ENCODE results near the gene GAS6. TPM values are rescaled to one million over a fixed set of nuclear protein-coding genes. Genes with fewer than 3 reads are reported as not detected.

The GAS6 gene
- total RNA-seq, 1 donor from 2014 or later: 47.6 TPM

- no peak for DNase-seq
- Mint-ChIP-seq H3K9me3 (ENCODE audit: unreplicated experiment) (peaks cover 2% of the 10 kb centered on the region), H3K27me3 (ENCODE audit: unreplicated experiment) (peaks cover 2% of the 10 kb centered on the region), H3K4me1 (ENCODE audit: low read depth, unreplicated experiment) (peaks cover 6% of the 10 kb centered on the region), H3K4me3 (ENCODE audit: unreplicated experiment) (no peak overlapping the region), H3K36me3 (ENCODE audit: unreplicated experiment) (no peaks in the 10 kb centered on the region), H3K27ac (ENCODE audit: unreplicated experiment) (no peak overlapping the region)
- no peak for TF ChIP-seq CTCF (IDR thresholded peaks at IDR 0.05; ENCODE audit: partially characterized antibody, unreplicated experiment)
Measured at GRCh38 chr13:113876346-113877148, 12.7 kb upstream of the GAS6 start.

GRCh38 chr13:113875837-113876281 is 12.0 kb upstream of the GAS6 start:
- no peak for DNase-seq
- Mint-ChIP-seq H3K9me3 (ENCODE audit: unreplicated experiment) (peaks cover 2% of the 10 kb centered on the region), H3K4me3 (ENCODE audit: unreplicated experiment) (no peak overlapping the region), H3K27me3 (ENCODE audit: unreplicated experiment) (peaks cover 2% of the 10 kb centered on the region), H3K27ac (ENCODE audit: unreplicated experiment) (peak overlapping the region; percentile 52), H3K4me1 (ENCODE audit: low read depth, unreplicated experiment) (peaks cover 6% of the 10 kb centered on the region), H3K36me3 (ENCODE audit: unreplicated experiment) (no peaks in the 10 kb centered on the region)
- no peak for TF ChIP-seq CTCF (IDR thresholded peaks at IDR 0.05; ENCODE audit: partially characterized antibody, unreplicated experiment)

- no peak for DNase-seq
- peaks cover 2% of the 10 kb centered on the region for H3K9me3 Mint-ChIP-seq (ENCODE audit: unreplicated experiment)
- no peak for TF ChIP-seq CTCF (IDR thresholded peaks at IDR 0.05; ENCODE audit: partially characterized antibody, unreplicated experiment)
- peak overlapping the region; percentile 52 for H3K27ac Mint-ChIP-seq (ENCODE audit: unreplicated experiment)
- H3K4me1 Mint-ChIP-seq (ENCODE audit: low read depth, unreplicated experiment): peaks cover 6% of the 10 kb centered on the region
- peaks cover 2% of the 10 kb centered on the region for H3K27me3 Mint-ChIP-seq (ENCODE audit: unreplicated experiment)
- no peak overlapping the region for H3K4me3 Mint-ChIP-seq (ENCODE audit: unreplicated experiment)
- H3K36me3 Mint-ChIP-seq (ENCODE audit: unreplicated experiment): no peaks in the 10 kb centered on the region
Measured at GRCh38 chr13:113875429-113875815, 11.5 kb upstream of the GAS6 start.

GRCh38 chr13:113874579-113875428 is 10.9 kb upstream of the GAS6 start:
- no peaks in the 10 kb centered on the region for H3K36me3 Mint-ChIP-seq (ENCODE audit: unreplicated experiment)
- no peak for TF ChIP-seq CTCF (IDR thresholded peaks at IDR 0.05; ENCODE audit: partially characterized antibody, unreplicated experiment)
- peaks cover 2% of the 10 kb centered on the region for H3K9me3 Mint-ChIP-seq (ENCODE audit: unreplicated experiment)
- H3K27me3 Mint-ChIP-seq (ENCODE audit: unreplicated experiment): peaks cover 2% of the 10 kb centered on the region
- H3K4me3 Mint-ChIP-seq (ENCODE audit: unreplicated experiment): no peak overlapping the region
- peaks cover 2% of the 10 kb centered on the region for H3K4me1 Mint-ChIP-seq (ENCODE audit: low read depth, unreplicated experiment)
- DNase-seq: no peak
- H3K27ac Mint-ChIP-seq (ENCODE audit: unreplicated experiment): no peak overlapping the region

Data from glutamatergic neuron (in vitro differentiated cells).